Activated naive CD4-positive, alpha-beta T cell treated with anti-CD3 and anti-CD28 coated beads, Interleukin-2, amount 50 U/mL, for 24 hours (primary cell): ENCODE results near the gene CAMK2A.
A peak's percentile ranks its signal among the peaks of the same experiment; 100 is the strongest.

Experiments used
- H3K27ac Mint-ChIP-seq: one replicate; pipeline ENCODE4 v1.8.0; 2021; ENCODE audit warnings: mild to moderate bottlenecking, mixed read lengths
- H3K27me3 Mint-ChIP-seq: one replicate; pipeline ENCODE4 v1.8.0; 2021; ENCODE audit warnings: mixed read lengths
- H3K36me3 Mint-ChIP-seq: one replicate; pipeline ENCODE4 v1.8.0; 2021; ENCODE audit warnings: mixed read lengths
- H3K4me1 Mint-ChIP-seq: one replicate; pipeline ENCODE4 v1.8.0; 2021; ENCODE audit warnings: mixed read lengths
- H3K4me3 Mint-ChIP-seq: one replicate; pipeline ENCODE4 v1.8.0; 2021; ENCODE audit warnings: mild to moderate bottlenecking, mixed read lengths
- H3K9me3 Mint-ChIP-seq: one replicate; pipeline ENCODE4 v1.8.0; 2021; ENCODE audit warnings: mixed read lengths

Gene CAMK2A

GRCh38 chr5:150215979-150216944 lies 73.3 kb downstream of the CAMK2A start:
- Mint-ChIP-seq H3K4me3 (no peak overlapping the region), H3K27ac (peak overlapping the region; percentile 79), H3K9me3 (no peaks in the 10 kb centered on the region), H3K4me1 (peaks cover 3% of the 10 kb centered on the region), H3K36me3 (no peaks in the 10 kb centered on the region), H3K27me3 (no peaks in the 10 kb centered on the region)

DNA sequence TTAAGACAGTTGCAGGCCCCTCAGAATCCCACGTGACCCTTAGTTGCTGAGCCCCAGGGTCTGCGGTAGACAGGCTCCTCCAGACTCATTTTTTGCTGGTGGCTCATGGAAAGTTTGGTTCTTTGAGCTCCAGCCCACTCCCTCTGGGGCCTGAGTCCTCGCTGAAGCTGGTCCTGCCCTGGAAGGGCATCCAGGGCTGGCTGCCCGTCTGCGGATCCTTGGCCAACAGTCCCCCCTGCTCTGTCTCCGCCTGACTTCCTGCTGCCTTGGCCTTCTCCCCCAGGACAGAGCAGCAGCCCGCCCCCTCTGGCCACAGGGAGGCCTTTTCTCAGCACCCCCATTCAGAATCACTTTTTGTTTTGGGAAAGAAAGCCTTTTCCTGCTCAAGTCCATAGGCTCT lies 75.3 kb downstream of the CAMK2A start:
- H3K4me1 Mint-ChIP-seq = peaks cover 5% of the 10 kb centered on the region
- no peaks in the 10 kb centered on the region for H3K36me3 Mint-ChIP-seq
- no peak overlapping the region for H3K4me3 Mint-ChIP-seq
- no peaks in the 10 kb centered on the region for H3K27me3 Mint-ChIP-seq
- H3K27ac Mint-ChIP-seq = no peak overlapping the region
- H3K9me3 Mint-ChIP-seq = no peaks in the 10 kb centered on the region

- Mint-ChIP-seq H3K4me1 (peaks cover 13% of the 10 kb centered on the region), H3K27me3 (peaks cover 1% of the 10 kb centered on the region), H3K4me3 (no peak overlapping the region), H3K9me3 (no peaks in the 10 kb centered on the region), H3K27ac (no peak overlapping the region), H3K36me3 (no peaks in the 10 kb centered on the region)
Measured at GRCh38 chr5:150213530-150213929, 76.0 kb downstream of the CAMK2A start.

DNA sequence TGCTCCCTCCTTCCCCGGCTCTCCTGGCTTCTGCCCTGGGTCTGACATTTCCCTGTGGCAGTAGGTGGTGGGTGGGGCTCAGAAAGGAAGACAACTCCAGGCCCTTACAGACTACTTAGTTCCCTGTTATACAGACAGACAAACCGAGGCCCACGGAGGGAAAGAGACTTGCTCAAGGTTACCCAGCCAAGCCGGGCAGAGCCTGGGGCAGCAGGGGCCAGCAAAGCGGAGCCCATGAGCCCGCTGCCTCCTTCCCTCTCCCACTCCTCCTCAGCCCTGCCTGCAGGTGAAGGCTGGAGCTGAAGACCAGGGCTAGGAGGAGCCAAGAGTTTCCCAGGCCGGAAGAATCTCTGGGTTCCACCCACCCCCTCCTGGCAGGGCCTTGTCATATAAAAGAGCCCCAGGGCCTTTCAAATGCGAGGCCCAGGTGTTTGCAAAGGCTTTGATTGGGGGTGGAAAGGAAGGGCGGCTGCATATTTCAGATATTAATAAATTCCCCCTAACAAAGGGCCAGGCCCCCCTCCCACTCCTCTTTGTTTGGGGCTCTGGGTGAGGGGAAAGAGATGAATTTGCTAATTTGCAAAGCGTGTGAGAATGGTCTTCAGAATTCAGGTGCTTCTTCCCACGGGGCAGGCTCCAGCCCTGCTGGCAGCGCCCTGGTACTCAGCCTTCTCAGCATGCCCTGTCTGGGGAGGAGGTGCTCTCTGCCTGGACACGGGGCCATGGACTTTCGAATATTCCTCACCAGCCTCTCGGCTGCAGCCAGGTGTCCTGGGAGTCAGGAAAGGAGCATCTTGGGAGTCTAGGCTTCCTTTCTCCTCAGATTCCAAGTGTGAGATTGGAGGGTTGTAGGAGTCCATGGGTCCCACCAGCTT lies 78.2 kb downstream of the CAMK2A start:
- Mint-ChIP-seq H3K27me3 (peaks cover 8% of the 10 kb centered on the region), H3K4me1 (peaks cover 18% of the 10 kb centered on the region), H3K4me3 (no peak overlapping the region), H3K36me3 (no peaks in the 10 kb centered on the region), H3K27ac (no peak overlapping the region), H3K9me3 (no peaks in the 10 kb centered on the region)

GRCh38 chr5:150210644-150211043 lies 78.9 kb downstream of the CAMK2A start:
- Mint-ChIP-seq H3K4me1 (peaks cover 18% of the 10 kb centered on the region), H3K4me3 (no peak overlapping the region), H3K27ac (no peak overlapping the region), H3K36me3 (no peaks in the 10 kb centered on the region), H3K27me3 (peaks cover 8% of the 10 kb centered on the region), H3K9me3 (no peaks in the 10 kb centered on the region)

DNA sequence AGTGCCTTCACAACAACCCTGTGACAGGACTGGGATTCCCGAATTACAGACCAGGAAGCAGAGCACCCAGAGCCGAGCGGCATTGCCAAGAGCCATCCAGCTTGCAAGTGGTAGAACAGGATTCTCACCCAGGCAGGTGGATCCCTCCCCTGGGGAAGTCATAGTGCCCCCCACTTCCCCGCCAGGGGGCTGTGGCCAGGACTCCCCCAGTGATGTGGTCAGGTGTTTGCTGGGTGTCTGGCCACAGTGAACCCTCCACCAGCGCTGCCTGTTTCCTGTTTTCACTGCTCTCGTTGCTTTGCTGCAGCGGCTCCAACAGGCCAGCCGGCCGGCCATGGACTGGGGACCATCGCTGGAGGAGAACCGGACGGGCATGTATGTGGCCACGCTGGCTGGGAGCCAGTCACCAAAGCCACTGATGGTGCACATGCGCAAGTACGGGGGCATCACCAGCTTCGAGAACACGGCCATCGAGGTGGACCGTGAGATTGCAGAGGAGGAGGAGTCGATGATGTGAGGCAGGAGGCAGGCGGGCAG lies 80.4 kb downstream of the CAMK2A start:
- Mint-ChIP-seq H3K27me3 (peaks cover 8% of the 10 kb centered on the region), H3K4me3 (peak overlapping the region; percentile 42), H3K36me3 (no peaks in the 10 kb centered on the region), H3K9me3 (no peaks in the 10 kb centered on the region), H3K27ac (no peak overlapping the region), H3K4me1 (peaks cover 18% of the 10 kb centered on the region)

DNA sequence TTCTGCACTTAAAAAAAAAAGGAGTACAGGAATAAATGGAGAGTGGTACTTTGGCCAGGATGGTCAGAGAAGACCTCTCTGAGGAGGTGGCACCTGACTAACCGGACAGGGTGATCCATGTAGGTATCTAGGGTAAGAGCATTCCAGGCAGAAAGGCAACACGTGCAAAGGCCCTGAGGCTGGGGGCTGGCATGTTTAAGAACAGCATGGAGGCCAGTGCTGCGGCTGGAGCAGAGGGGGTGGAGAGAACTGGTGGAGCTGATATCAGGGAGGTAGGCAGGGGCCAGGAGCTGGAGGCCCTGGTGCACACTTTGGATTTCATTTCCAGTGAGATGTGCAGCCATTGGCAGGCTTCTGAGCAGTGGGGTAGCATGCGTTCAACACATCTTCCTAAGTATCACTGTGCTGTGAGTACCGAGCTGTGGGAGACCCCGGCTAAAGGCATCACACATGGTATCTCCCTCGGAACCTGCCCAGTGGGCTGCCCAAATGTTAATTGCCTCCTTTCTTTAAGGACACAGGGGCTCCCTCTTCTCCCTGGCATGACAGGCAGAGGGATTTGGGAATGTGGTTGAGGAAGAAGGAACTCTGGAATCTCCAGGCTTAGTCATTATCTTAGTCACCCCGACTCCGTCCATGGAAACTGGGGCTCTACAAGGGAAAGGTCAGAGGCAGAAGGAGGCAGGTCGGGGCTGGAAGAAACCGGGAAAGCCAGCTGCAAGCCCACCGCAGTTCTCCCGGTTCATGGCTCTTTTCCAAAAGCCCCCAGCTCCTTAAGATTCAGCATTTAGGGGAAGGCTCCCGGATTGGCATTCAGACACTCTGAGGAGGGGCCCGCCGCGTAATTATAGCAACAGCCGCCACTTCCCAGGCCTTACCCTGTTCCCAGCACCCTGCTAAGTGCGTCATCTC lies 81.1 kb downstream of the CAMK2A start:
- Mint-ChIP-seq H3K27ac (no peak overlapping the region), H3K4me3 (peak overlapping the region; percentile 42), H3K27me3 (peaks cover 8% of the 10 kb centered on the region), H3K36me3 (no peaks in the 10 kb centered on the region), H3K9me3 (no peaks in the 10 kb centered on the region), H3K4me1 (peaks cover 18% of the 10 kb centered on the region)

DNA sequence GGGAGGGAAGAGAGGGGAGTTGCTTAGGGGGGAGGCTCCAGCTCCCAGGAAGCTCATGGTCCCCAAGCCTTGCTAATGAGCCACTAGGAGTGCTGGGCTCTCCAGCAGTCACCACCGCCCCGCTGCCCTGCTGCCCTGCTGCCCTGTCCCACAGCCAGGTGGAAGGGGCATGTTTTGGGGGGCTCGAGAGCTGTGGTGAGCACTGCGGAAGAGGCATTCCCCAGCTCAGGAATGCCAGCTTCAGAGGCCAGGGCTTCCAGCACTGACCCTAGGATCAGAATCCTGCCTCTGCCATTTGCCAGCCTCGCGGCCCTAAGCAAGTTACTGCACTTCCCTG lies 82.8 kb downstream of the CAMK2A start:
- H3K36me3 Mint-ChIP-seq = no peaks in the 10 kb centered on the region
- H3K4me3 Mint-ChIP-seq = no peak overlapping the region
- no peaks in the 10 kb centered on the region for H3K9me3 Mint-ChIP-seq
- H3K27me3 Mint-ChIP-seq = peaks cover 8% of the 10 kb centered on the region
- H3K4me1 Mint-ChIP-seq = peaks cover 18% of the 10 kb centered on the region
- H3K27ac Mint-ChIP-seq = no peak overlapping the region

- Mint-ChIP-seq H3K4me1 (peaks cover 18% of the 10 kb centered on the region), H3K27me3 (peaks cover 8% of the 10 kb centered on the region), H3K27ac (no peak overlapping the region), H3K9me3 (no peaks in the 10 kb centered on the region), H3K4me3 (no peak overlapping the region), H3K36me3 (no peaks in the 10 kb centered on the region)
Measured at GRCh38 chr5:150206098-150206778, 83.3 kb downstream of the CAMK2A start.

DNA sequence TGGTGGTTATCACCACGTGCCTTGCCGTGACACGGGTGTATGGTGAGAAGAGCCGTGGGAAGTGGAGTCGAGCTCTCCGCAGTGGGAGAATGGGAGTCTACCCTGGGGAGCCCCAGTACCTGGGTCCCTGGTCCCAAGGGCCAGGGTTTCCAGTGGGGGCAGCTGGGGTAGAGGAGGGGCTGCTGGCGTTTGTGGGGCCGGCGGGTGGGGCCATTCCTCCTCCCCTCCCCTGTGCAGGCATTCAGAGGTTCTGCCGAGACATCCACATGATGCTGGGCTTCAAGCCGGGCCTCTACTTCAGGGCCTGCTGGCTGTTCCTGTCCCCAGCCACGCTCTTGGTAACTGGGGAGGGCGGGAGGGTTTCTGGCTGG lies 85.0 kb downstream of the CAMK2A start:
- no peak overlapping the region for H3K4me3 Mint-ChIP-seq
- H3K27ac Mint-ChIP-seq = no peak overlapping the region
- H3K36me3 Mint-ChIP-seq = no peaks in the 10 kb centered on the region
- peaks cover 18% of the 10 kb centered on the region for H3K4me1 Mint-ChIP-seq
- H3K27me3 Mint-ChIP-seq = peaks cover 11% of the 10 kb centered on the region
- H3K9me3 Mint-ChIP-seq = no peaks in the 10 kb centered on the region

- Mint-ChIP-seq H3K4me3 (no peak overlapping the region), H3K27ac (no peak overlapping the region), H3K27me3 (peaks cover 11% of the 10 kb centered on the region), H3K4me1 (peaks cover 13% of the 10 kb centered on the region), H3K9me3 (no peaks in the 10 kb centered on the region), H3K36me3 (no peaks in the 10 kb centered on the region)
Measured at GRCh38 chr5:150203832-150204589, 85.6 kb downstream of the CAMK2A start.

DNA sequence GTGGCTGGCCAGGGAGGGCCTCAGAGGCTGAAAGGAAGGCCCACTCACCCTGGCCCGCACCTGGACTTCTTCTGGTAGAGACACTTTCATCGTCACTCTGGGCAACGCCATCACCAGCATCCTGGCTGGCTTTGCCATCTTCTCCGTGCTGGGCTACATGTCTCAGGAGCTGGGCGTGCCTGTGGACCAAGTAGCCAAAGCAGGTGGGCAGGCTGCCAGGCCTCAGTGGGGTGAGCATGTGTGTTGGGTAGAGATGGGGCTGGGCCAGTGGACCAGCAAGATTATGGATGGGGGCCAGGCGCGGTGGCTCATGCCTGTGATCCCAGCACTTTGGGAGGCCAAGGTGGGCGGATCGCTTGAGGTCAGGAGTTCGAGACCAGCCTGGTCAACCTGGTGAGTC lies 87.1 kb downstream of the CAMK2A start:
- H3K9me3 Mint-ChIP-seq = no peaks in the 10 kb centered on the region
- H3K27ac Mint-ChIP-seq = no peak overlapping the region
- peaks cover 5% of the 10 kb centered on the region for H3K27me3 Mint-ChIP-seq
- H3K4me1 Mint-ChIP-seq = no peaks in the 10 kb centered on the region
- H3K36me3 Mint-ChIP-seq = no peaks in the 10 kb centered on the region
- H3K4me3 Mint-ChIP-seq = no peak overlapping the region

DNA sequence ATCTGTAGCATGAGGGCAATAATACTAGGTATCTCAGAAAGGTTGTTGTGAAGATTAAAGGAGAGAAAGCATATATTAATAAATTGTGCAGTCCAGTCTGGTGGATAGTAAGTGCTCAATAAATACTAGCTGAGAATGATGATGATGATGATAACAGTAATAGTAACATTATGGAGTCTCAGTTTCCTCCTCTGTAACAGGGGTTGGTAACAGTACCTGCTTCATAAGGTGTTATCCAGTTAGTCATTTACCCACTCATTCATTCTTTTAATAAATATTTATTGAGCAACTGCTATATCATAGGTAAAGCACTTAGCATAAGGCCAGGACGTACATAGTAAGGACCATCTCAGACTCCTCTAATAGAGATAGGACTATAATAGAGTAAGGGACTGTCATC lies 92.1 kb downstream of the CAMK2A start:
- H3K27ac Mint-ChIP-seq = no peak overlapping the region

DNA sequence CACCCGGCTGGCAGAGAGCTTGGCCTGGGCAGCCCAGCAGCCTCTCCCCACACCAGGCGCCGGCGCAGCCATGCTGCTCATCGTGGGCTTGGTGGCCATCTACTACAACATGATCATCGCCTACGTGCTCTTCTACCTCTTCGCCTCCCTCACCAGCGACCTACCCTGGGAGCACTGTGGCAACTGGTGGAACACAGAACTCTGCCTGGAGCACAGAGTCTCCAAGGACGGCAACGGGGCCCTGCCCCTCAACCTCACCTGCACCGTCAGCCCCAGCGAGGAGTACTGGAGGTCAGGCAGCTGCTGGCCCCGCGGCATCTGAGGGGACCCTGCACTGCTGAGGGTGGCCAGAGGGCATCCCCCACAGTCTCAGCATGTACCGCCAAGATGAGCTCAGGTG lies 92.6 kb downstream of the CAMK2A start:
- Mint-ChIP-seq H3K36me3 (no peaks in the 10 kb centered on the region), H3K27ac (no peak overlapping the region), H3K27me3 (peaks cover 3% of the 10 kb centered on the region), H3K4me1 (no peaks in the 10 kb centered on the region), H3K4me3 (no peak overlapping the region), H3K9me3 (no peaks in the 10 kb centered on the region)

More for the DNA sequence above, 92.1 kb downstream of the CAMK2A start:
- Mint-ChIP-seq H3K9me3 (no peaks in the 10 kb centered on the region), H3K36me3 (no peaks in the 10 kb centered on the region), H3K4me3 (no peak overlapping the region), H3K4me1 (no peaks in the 10 kb centered on the region), H3K27me3 (peaks cover 3% of the 10 kb centered on the region)
